Ishikawa (cell line): ENCODE measurements around the gene PHGDH.

Source experiments
- EGR1 ChIP-seq: IDR thresholded peaks from 2 replicates; pipeline ENCODE4 v1.6.1; 2012
- EP300 ChIP-seq: IDR thresholded peaks from 2 replicates; pipeline ENCODE4 v1.6.1; 2012; ENCODE audit warnings: borderline replicate concordance
- FOXM1 ChIP-seq: IDR thresholded peaks from 2 replicates; pipeline ENCODE4 v1.6.1; 2012; ENCODE audit warnings: low read depth, borderline replicate concordance
- MAX ChIP-seq: IDR thresholded peaks from 2 replicates; pipeline ENCODE4 v1.6.1; 2012
- RAD21 ChIP-seq: IDR thresholded peaks from 2 replicates; pipeline ENCODE4 v1.6.1; 2012; ENCODE audit warnings: low read depth
- REST ChIP-seq: IDR thresholded peaks from 2 replicates; pipeline ENCODE4 v1.6.1; 2012; ENCODE audit warnings: low read depth, mild to moderate bottlenecking
- TAF1 ChIP-seq: IDR thresholded peaks from 2 replicates; pipeline ENCODE4 v1.6.1; 2012; ENCODE audit warnings: low read depth, mild to moderate bottlenecking
- TCF12 ChIP-seq: IDR thresholded peaks from 2 replicates; pipeline ENCODE4 v1.6.1; 2012; ENCODE audit warnings: low read depth
- USF1 ChIP-seq: IDR thresholded peaks from 2 replicates; pipeline ENCODE4 v1.6.1; 2012
- YY1 ChIP-seq: IDR thresholded peaks from 2 replicates; pipeline ENCODE4 v1.6.1; 2012; ENCODE audit warnings: low read depth

- no peak for TF ChIP-seq REST
- TF ChIP-seq TAF1: no peak
- no peak for TF ChIP-seq EGR1
- TF ChIP-seq EP300: no peak
- no peak for TF ChIP-seq YY1
- TF ChIP-seq USF1: no peak
- no peak for TF ChIP-seq MAX
- TF ChIP-seq RAD21: no peak
- no peak for TF ChIP-seq FOXM1
- no peak for TF ChIP-seq TCF12
These were observed 13.0 kb downstream of the PHGDH start for GRCh38 chr1:119724611-119725218.
